A673 (cell line): ENCODE measurements around the gene ZNF566.

Experiments
- EZH2 ChIP-seq: fragments of 200-600 bp; sonication (generic); IDR thresholded peaks from 2 replicates; pipeline ENCODE4 v1.6.1; 2017; ENCODE audit warnings: borderline replicate concordance, low read depth, mild to moderate bottlenecking, mixed read lengths, antibody characterized with exemption, low read length; ENCODE audit not compliant: poor library complexity, severe bottlenecking
- TF ChIP-seq, protein P1 (sequence below): fragments of 300-800, 200-600 bp; sonication (generic); conservative IDR thresholded peaks from 2 replicates; pipeline ENCODE4 v1.5.1; 2017; ENCODE audit warnings: low read depth, mild to moderate bottlenecking, antibody characterized with exemption, low read length, moderate library complexity, mixed read lengths

GRCh38 chr19:36527341-36527740 lies 38.0 kb upstream of the ZNF566 start:
- TF ChIP-seq, protein P1, sequence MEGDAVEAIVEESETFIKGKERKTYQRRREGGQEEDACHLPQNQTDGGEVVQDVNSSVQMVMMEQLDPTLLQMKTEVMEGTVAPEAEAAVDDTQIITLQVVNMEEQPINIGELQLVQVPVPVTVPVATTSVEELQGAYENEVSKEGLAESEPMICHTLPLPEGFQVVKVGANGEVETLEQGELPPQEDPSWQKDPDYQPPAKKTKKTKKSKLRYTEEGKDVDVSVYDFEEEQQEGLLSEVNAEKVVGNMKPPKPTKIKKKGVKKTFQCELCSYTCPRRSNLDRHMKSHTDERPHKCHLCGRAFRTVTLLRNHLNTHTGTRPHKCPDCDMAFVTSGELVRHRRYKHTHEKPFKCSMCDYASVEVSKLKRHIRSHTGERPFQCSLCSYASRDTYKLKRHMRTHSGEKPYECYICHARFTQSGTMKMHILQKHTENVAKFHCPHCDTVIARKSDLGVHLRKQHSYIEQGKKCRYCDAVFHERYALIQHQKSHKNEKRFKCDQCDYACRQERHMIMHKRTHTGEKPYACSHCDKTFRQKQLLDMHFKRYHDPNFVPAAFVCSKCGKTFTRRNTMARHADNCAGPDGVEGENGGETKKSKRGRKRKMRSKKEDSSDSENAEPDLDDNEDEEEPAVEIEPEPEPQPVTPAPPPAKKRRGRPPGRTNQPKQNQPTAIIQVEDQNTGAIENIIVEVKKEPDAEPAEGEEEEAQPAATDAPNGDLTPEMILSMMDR: no peak
- TF ChIP-seq EZH2: no peak
